Fibroblast of peridontal ligament (primary cell): ENCODE results near the gene NEIL3.

Experiments
- DNase-seq: peaks from one replicate; pipeline ENCODE4 v3.0.0-alpha.2; 2010; ENCODE audit errors: extremely low read depth

Gene NEIL3

DNA sequence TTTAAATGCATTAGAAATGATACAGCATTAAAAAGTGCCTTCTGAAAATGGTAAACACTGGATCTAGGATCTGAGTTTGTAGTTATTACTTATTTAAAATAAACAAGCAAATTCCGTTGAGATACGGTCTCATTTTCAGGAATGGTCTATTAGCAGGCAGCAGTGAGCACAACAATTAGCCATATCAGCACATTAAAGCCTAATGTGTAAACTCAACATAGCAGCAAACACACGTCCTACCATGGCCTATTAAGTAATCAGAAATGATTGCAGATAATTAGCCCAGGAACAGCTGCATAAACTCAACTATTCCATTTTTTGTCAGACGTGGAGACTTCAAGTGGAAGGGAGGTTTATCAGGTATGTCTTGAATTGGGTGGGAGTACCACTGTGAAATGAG is 61.8 kb downstream of the NEIL3 start:
- no peak for DNase-seq

DNA sequence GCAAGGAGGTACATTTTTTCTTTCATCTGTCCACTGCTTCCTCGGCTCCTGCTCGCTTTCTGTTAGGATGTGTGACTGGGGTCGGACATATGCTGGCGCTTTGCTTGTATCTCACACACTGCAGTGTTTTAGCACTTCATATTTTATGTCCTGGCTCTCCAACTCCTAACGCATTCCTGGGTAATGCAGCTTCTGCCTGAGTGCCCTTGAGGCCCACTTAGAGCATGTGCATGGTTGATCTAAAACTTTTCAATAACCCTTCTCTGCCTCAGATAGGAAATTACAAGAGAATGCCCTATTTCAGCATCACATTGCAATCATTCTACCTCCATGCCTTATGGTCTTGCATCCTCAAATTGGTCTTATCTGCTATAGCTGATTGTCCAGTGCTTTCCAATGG is 65.3 kb downstream of the NEIL3 start:
- DNase-seq: no peak

DNA sequence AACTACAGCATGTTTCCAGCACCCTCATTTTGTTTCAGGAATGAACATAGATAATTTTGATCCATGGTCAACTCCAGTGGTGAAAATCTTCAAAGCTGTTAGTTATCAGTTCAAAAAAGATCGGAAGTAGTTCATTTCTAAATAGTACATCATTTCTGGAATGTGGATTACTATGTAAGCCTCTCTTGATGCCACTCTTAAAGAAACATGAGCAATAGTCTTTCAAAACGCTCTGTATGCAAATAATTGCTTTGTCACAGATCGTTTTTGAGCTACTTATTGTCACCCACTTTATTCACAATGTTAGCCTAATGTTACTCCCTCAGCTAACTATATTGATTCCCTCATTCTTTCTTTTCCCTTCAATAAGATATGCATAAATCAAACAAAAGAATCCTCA is 65.7 kb downstream of the NEIL3 start:
- no peak for DNase-seq

DNA sequence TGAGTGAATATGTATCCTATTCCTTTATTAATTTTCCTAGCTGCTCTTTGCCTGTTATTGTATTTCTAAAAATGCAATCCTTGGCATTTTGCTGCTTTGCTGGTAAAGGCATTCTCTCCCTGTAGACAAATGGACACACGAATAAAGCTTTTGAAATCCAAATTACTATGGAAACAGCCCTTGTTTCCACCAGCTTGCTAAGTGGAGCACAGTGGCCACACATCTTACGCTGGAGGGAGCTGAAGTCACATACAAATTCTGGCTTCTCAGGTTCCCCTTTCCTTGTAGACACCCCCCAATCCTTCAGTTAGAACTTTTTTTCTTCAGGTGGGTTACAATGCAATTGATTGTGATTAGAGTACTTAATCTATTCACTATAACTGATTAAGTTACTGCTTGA is 66.3 kb downstream of the NEIL3 start:
- DNase-seq: no peak

DNA sequence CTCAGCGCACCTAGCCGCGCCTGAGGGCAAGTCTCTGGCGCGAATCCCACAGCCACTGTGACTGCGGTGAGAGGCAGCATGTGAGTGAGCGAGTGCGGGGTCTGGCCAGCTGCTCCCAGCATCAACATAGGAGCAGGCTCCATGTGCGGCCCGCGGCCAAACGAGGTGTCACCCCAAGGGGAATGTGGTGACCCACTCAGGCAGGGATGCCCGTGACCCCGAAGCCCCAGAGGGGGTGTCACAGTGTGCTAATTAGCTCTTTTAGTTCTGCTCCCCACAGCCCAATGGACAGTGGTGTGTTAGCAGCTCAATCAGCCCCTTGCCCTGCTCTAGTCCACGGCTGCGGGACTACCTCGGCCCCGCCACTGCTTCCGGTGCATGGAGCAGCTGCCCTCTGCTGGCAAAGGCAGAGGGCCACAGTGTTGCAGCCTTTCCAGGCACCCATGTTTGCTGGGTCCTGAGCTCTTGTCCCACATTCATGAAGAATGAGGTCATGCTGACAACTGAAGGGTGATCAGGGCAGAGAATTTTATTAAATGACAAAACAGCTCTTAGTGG is 71.1 kb downstream of the NEIL3 start:
- DNase-seq: no peak

DNA sequence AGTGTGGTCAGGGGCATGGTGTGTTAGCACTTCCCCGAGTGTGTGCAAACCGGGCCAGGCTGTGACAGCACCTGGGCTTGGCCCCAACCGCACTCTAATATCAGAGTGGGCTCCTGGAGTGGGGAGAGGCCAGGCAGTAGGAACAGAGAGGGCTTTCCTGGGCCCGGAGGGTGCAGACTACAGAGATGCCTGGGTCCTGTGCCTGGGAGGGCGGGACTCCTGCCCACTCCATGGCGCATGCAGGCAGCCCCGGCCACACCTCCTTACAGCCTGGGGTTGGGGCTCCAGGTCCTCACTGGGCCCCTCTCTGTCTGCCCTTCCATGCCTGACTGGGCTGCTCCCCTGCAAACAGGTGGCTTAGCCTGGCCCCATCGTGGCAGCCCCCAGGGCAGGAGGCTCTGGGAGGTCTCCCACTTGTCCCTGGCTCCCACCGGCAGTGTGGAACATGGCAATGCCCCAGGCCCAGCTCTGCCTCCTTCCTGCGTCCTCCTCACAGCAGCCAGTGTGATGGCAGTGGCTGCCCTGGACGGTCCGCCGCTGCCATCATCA is 72.2 kb downstream of the NEIL3 start:
- no peak for DNase-seq

DNA sequence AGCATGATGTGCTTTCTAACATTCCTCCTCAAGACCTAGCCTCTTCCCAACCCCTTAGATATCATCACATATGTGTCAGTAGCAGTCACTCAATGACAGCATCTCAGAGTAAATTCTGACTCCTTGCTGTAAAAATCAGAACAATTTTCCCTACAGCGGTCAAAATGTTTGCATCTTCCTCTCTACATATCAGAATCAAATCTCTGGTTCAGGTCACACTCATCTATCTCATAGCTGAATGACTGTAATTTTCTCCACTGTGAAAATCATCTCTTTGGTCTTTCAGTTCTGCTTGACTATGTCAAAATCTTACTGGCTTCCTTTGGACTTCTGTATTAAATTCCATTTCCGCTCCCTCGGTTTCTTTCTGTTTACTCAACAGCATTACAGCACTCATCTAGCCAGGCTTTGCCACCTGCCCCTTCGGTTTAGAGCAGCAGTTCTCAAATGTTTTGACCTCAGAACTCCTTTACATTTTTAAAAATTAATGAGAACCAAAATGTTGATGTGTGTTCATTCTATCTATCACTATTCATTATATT is 75.3 kb downstream of the NEIL3 start:
- no peak for DNase-seq

DNA sequence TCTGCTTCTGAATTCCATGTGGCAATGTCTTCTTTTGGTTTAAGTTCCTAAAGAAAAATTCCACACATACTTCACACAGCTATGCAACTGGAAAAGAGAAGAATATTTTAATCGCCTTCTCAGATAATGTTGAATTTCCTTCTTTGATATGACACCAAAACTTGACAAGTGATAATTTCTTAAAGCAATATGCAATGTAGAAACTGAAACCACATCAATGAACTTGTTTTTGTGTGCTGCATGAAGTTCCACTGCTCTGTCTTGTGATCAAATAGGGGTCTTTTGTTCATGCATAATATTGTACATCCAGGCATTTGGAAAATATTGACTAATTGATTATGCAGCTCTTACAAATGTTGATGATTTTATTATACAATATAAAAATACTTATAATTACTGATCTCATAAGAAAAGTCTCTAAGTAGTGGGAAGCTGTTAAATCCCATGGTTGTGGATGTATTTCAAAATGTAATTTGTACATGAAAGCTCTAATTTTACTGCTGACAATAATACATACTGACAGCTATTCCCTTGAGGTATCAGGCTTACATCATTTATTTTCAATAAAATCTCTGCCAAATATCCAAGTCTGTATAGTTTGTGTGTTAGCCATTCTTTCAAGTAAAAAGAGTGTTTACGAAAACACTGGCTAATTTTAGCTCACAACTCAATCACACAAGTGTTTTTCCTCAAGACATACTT is 76.1 kb downstream of the NEIL3 start:
- DNase-seq: peak; percentile 84

DNA sequence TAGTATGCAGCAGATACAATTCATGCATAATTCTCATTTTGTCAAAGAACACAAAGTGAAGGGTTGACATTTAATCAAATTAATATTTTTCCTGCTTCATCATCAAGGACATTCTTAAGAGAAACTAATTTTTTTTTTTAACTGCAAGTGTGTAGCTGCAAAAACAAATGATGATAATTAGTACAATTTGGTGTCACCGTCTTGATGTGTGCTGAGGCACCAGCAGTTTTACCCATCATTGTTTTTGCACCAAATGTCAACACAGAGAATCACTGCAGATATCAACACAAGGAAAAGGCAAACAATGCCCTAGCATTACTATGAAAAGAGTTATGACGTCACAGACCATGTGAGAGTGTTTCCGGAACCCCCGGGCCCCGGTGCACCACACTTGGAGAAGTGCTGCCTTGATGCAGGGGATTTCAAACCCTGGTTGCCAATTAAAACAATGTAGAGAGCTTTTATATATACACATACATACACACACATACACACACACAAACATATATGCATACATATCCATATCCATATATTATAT is 76.7 kb downstream of the NEIL3 start:
- DNase-seq: no peak

DNA sequence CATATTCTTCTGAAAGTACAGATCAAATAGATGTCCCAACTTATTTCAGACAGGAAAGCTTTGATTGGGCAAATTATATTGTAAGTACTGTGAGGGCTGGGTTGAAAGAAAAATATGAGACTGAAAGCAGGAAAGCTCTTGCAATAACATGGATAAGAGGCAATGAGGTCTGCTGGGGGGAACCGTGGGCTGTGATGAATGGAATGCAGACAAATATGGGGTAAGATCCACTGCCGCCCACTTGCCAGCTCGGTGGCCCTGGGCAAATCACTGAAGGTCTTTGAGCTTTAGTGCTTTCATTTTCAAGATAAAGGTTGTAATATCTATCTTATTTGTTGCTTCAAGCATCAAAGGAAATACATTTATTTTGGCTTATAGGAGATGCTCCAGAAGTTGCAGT is 81.6 kb downstream of the NEIL3 start:
- no peak for DNase-seq

DNA sequence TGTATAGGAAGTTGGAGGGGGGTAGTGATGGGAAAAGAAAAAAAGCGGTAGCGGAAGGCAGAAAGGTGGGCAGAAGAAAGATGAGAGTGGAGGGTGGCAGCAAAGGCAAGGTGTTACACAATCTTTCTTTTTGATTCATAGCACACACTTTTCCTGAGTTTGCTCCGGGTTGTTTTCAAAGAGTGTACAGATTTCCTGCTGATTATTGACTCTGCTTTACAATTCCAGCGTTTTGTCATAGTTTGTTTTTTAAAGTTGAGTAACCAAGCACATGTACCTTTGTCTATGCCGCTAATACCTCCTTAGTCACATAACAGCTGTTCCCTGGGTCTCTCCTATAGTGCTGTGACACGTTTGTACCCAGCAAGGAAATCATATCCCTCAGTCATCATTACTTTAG is 82.3 kb downstream of the NEIL3 start:
- DNase-seq: no peak

DNA sequence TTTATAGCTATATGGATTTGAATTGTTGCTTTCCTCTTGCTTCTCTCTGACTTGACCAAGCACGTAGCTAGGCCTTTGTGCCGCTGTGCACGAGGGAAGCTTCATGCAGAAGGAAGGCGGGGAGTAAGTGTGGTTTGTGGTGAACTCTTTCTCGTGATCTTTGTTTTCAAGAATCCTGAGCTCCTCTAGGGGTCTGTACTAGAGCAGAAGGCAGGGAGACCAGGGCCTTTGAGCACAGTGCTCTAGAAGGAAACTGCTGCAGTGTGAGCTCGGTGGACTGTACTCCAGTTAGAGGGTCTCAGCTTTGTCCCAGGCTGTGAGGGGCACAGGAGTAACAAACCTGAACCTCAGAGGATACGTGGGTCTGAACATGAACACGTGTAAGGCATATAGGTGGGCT is 83.6 kb downstream of the NEIL3 start:
- DNase-seq: no peak

DNA sequence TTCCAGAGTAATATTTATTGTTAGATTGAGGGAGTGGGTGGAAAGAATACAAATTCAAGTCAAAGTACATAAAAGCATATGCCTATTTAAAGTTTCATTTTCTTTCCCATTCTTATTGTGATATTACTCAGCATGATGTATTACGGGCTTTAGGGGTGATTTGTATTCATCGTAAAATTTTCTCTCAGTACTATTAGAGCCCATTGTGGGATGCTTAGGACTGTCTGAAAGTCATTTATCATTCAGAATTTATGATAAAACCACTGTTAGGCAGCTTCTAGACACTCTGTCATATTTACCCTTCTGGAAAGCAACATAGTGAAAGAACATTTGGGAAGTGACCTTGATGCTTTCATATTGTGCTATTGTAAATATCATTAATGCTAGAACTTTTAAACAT is 86.7 kb downstream of the NEIL3 start:
- DNase-seq: no peak

DNA sequence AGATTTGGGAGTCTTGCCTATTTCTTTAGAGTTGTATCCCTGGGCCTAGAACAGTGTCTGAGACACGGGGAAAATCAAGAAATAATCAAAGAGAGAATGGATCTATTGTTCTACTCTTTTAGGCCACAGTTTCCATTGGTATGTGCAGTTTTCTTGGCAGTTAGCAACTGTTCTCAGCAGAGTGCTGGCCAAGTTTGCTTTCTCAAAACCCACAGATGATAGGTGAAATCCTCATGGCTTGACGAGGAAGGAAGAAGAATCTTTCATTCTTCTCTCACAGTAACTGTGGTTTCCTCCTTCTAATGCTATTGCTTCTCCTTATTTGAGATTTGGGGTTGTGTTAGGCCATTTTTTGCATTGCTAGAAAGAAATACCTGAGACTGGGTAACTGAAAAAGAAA is 90.4 kb downstream of the NEIL3 start:
- no peak for DNase-seq

DNA sequence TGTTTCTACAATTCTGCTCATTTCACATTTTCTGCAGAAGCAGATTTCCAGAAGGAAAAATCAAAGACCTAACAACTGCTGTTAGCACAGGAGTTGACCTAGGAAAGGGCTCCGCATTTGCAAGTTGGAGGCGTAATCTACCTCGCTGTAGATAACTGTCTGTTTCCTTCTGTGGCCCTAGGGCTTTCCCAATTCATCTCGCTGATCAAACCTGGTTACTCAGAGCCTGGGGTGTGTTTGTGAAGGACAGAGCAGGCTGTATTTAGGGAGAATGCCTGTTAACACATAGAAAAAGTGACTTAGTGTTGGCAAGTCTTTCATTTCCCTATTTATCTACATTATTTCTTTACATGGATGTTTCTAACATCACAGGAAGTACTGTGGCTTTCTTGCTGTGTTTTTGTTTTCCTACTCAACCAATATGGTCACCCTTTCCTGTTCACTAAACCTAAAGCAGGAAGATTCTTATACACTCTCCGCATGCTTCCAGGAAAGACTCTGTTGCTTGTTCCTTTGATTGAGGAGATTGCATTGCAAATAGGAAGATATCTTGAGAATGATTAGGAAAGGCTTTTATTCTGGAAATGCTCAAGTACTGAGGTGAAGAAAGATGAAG is 92.1 kb downstream of the NEIL3 start:
- DNase-seq: no peak

DNA sequence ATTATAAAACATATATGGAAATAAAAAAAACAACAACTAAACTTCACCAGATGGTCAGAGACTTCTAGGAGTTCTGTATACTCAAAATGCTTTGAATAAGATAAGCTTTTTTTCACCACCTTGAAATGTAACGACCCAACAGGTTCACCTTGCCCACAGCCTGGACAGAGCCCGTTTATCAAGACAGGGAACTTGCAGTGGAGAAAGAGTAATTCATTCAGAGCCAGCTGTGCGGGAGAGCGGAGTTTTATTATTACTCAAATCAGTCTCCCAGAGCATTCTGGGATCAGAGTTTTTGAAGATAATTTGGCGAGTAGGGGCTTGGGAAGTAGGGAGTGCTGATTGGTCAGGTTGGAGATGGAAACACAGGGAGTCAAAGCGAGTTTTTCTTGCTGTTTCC is 94.1 kb downstream of the NEIL3 start:
- no peak for DNase-seq

DNA sequence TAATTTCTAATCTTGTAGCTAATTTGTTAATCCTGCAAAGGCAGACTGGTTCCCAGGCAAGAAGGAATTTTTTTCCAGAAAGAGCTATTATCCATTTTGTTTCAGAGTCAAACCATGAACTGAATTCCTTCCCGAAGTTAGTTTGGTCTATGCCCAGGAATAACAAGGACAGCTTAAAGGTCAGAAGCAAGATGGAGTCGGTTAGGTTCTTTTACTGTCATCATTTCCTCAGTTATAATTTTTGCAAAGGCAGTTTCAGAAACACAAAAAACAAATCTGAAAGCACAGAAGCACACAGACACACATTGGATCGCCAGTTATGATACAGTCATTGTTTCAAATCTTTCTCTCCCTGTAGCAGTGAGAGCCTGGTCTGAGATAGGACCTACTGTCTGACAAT is 94.7 kb downstream of the NEIL3 start:
- DNase-seq: no peak

DNA sequence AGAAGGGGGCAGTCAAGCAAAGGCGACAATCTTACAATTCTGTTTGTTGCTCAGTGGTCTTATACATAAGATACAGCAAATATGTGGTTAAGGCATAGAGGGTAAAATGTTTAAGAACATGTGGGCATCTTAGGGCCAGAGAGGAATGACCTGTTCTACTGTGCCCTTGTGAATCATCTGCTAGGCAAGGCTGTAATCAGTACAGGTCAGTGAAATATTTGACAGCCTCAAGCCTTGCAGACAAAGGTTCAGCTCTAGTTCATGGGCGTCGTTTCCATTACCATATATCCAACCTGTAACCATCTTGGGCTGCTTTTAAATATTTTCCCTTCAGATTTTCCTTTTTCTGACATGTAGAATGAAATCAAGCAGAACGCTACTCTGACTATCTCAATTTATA is 95.3 kb downstream of the NEIL3 start:
- DNase-seq: no peak

DNA sequence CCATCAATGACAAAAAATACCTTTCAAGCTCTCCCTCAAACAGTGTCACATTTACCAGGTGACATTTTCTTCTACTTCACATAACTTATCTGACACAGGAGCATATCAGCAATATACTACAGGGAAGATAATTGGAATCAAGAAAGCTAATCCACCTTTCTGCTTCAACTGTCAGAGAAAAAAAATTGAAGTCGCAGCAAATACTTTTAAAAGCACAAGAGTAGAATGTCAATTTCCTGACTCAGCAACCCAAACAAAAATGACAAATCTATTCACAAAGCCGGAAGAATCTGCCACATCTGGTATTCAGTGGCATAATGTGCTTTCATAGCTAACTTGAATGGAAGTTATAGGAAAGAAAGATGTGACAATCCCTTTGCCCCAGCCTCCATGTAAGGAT is 95.8 kb downstream of the NEIL3 start:
- DNase-seq: no peak

DNA sequence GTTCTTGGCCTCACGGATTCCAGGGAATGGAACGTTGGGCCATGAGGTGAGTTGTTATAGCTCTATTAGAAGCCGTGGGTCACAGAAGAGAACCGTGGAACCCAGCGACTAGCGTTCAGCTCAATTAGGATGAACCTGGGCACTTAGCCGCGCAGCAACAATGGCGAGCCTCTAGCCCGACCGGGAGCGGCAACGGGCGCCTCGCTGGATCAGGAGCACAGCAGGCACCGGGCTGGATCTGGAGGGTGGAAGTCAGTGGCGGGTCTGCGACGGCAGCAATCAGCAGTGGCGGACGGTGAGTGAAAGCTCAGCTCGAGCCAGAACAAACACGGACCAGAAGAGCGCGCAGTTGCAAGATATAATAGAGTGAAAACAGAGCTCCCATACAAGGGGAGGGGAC is 98.3 kb downstream of the NEIL3 start:
- no peak for DNase-seq

DNA sequence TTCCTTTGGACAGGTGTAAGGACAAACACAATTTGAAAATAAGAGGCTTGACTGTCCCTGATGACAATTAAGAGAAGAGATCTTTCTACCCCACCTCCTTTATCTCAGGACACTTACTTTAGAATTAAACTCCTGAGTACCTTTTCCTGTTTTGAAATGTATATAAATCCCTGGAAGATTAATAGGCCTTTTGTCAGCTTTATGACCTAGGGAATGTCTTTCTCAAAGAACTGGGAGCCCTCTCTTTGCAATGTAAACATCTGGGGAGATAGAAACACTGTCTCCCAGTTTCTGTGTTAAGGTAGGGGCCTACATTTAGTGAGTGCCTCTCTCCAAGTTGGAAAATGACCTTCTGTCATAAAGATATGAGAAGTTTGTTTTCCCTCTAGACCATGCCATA is 100.9 kb downstream of the NEIL3 start:
- DNase-seq: no peak

DNA sequence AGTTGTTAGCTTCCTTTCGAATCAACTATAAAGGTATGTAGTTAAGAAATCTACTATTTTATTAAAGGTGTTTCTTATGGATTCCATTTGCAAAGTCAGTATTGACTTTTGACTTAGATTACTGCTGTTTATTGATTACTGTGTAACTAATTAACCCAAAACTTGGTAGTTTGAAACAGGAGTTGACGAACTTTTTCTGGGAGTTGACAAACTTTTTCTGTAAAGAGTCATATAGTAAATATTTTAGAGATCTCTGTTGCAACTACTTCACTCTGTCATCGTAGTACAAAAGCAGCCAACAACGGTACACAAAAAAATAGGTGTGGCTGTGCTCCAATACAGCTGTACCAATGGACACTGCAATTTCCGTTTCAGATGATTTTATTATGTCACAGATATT is 102.3 kb downstream of the NEIL3 start:
- DNase-seq: no peak
